GM18861 (cell line): ENCODE data around the gene EXD3.

Experiments used
- ATAC-seq: cut with Tn5 transposase; IDR thresholded peaks from one replicate; pipeline ENCODE4 v1.9.1; 2021; ENCODE audit not compliant: unreplicated experiment

EXD3 gene

GRCh38 chr9:137309368-137310188 lies 113.4 kb downstream of the EXD3 start:
- ATAC-seq: no peak

- ATAC-seq: no peak
These were observed 114.8 kb downstream of the EXD3 start for GRCh38 chr9:137308057-137308619.

- ATAC-seq: no peak
These were observed 115.5 kb downstream of the EXD3 start for GRCh38 chr9:137307255-137308056.

GRCh38 chr9:137306850-137307254 lies 116.1 kb downstream of the EXD3 start:
- no peak for ATAC-seq

- ATAC-seq: no peak
These were observed 116.7 kb downstream of the EXD3 start for GRCh38 chr9:137306066-137306849.

- ATAC-seq: no peak
These were observed 117.2 kb downstream of the EXD3 start for GRCh38 chr9:137305798-137306065.

GRCh38 chr9:137305060-137305797 lies 117.7 kb downstream of the EXD3 start:
- no peak for ATAC-seq

GRCh38 chr9:137304383-137305059 lies 118.4 kb downstream of the EXD3 start:
- no peak for ATAC-seq

GRCh38 chr9:137303893-137304382 lies 119.0 kb downstream of the EXD3 start:
- ATAC-seq: no peak

- ATAC-seq: no peak
These were observed 119.6 kb downstream of the EXD3 start for GRCh38 chr9:137303151-137303892.

GRCh38 chr9:137302449-137303150 lies 120.4 kb downstream of the EXD3 start:
- ATAC-seq: peak; percentile 34

- ATAC-seq: peak; percentile 58
These were observed 120.9 kb downstream of the EXD3 start, which contains the start of gene NRARP for GRCh38 chr9:137302118-137302448. TSS of gene NRARP (minus strand) at chr9:137302271. CDS start at chr9:137301928, 343 bp downstream.

- ATAC-seq: peak; percentile 8
These were observed 121.6 kb downstream of the EXD3 start for GRCh38 chr9:137301081-137301947.

- no peak for ATAC-seq
These were observed 122.3 kb downstream of the EXD3 start for GRCh38 chr9:137300567-137301080.

- no peak for ATAC-seq
These were observed 123.0 kb downstream of the EXD3 start for GRCh38 chr9:137299938-137300337.

GRCh38 chr9:137299203-137299565 lies 123.8 kb downstream of the EXD3 start:
- no peak for ATAC-seq

GRCh38 chr9:137298401-137299202 lies 124.4 kb downstream of the EXD3 start:
- ATAC-seq: no peak
